ENCODE measurements around the gene REM2.

DNA sequence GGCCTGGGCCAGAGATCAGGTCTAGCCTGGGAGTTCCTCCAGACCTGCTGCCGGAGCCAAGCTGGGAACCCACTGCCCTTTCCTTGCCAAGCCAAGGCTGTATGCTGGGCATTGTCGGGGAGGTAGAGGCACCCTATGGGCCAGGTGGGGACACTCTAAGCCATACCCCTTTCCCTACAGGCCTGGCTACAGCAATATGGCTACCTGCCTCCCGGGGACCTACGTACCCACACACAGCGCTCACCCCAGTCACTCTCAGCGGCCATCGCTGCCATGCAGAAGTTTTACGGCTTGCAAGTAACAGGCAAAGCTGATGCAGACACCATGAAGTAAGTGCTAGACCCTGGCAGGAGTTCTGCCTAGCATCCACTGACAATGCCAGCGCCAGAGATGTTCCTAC, 41.7 kb upstream of the REM2 start:
- TF ChIP-seq POLR2A (IDR thresholded peaks at IDR 0.05; ENCODE audit: borderline replicate concordance, extremely low read depth, insufficient read depth, insufficient read length) (no peak), ZNF274 (IDR thresholded peaks at IDR 0.05; ENCODE audit: low read depth, low read length) (no peak), EZH2phosphoT487 (IDR thresholded peaks at IDR 0.05; ENCODE audit: borderline replicate concordance) (no peak), ZFX (IDR thresholded peaks at IDR 0.05) (no peak), EZH2 (IDR thresholded peaks at IDR 0.05) (no peak)
- TF ChIP-seq, protein P1, sequence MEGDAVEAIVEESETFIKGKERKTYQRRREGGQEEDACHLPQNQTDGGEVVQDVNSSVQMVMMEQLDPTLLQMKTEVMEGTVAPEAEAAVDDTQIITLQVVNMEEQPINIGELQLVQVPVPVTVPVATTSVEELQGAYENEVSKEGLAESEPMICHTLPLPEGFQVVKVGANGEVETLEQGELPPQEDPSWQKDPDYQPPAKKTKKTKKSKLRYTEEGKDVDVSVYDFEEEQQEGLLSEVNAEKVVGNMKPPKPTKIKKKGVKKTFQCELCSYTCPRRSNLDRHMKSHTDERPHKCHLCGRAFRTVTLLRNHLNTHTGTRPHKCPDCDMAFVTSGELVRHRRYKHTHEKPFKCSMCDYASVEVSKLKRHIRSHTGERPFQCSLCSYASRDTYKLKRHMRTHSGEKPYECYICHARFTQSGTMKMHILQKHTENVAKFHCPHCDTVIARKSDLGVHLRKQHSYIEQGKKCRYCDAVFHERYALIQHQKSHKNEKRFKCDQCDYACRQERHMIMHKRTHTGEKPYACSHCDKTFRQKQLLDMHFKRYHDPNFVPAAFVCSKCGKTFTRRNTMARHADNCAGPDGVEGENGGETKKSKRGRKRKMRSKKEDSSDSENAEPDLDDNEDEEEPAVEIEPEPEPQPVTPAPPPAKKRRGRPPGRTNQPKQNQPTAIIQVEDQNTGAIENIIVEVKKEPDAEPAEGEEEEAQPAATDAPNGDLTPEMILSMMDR (IDR thresholded peaks at IDR 0.05 in 2 of 3, conservative IDR thresholded peaks at IDR 0.05 in 1 of 3; ENCODE audit: borderline replicate concordance in 1 of 3, insufficient read depth in 1 of 3, low read depth in 2 of 3, low read length in 2 of 3), result no peak
- TF ChIP-seq, protein P2, sequence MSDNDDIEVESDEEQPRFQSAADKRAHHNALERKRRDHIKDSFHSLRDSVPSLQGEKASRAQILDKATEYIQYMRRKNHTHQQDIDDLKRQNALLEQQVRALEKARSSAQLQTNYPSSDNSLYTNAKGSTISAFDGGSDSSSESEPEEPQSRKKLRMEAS (IDR thresholded peaks at IDR 0.05), result no peak

All from HCT116 (cell line).